Hematopoietic multipotent progenitor cell treated with erythropoietin and hydrocortisone succinate and interleukin-3 and kit ligand, for 8 days (in vitro differentiated cells): Measurements from ENCODE around the gene SPG21.

Experiments used
- DNase-seq: peaks from one replicate; pipeline ENCODE4 v3.0.0-alpha.2; 2015

The SPG21 gene

GRCh38 chr15:64934023-64934422, 55.7 kb downstream of the SPG21 start:
- no peak for DNase-seq

- DNase-seq: no peak
Observed at GRCh38 chr15:64931381-64931780, 58.3 kb downstream of the SPG21 start.

GRCh38 chr15:64930778-64931371, 58.8 kb downstream of the SPG21 start:
- DNase-seq: no peak

- no peak for DNase-seq
Observed at GRCh38 chr15:64930019-64930652, 59.6 kb downstream of the SPG21 start.

- DNase-seq: no peak
Observed at GRCh38 chr15:64928626-64929220, 61.0 kb downstream of the SPG21 start.

GRCh38 chr15:64926661-64927060, 63.1 kb downstream of the SPG21 start:
- DNase-seq: no peak

- no peak for DNase-seq
Observed at GRCh38 chr15:64925335-64926330, 64.1 kb downstream of the SPG21 start.

GRCh38 chr15:64923546-64923945, 66.2 kb downstream of the SPG21 start:
- no peak for DNase-seq

GRCh38 chr15:64921711-64922110, 68.0 kb downstream of the SPG21 start:
- DNase-seq: no peak

GRCh38 chr15:64919721-64920120, 70.0 kb downstream of the SPG21 start:
- no peak for DNase-seq

- DNase-seq: no peak
Observed at GRCh38 chr15:64917211-64917610, 72.5 kb downstream of the SPG21 start.

GRCh38 chr15:64916365-64916764, 73.3 kb downstream of the SPG21 start:
- DNase-seq: no peak

GRCh38 chr15:64915518-64916227, 74.0 kb downstream of the SPG21 start:
- DNase-seq: no peak
